HG02938 (cell line): Measurements from ENCODE around the gene USP12.

Source experiments
- ATAC-seq: cut with Tn5 transposase; IDR thresholded peaks from one replicate; pipeline ENCODE4 v1.9.1; 2021; ENCODE audit warnings: mild to moderate bottlenecking, moderate library complexity; ENCODE audit not compliant: unreplicated experiment

The USP12 gene

DNA sequence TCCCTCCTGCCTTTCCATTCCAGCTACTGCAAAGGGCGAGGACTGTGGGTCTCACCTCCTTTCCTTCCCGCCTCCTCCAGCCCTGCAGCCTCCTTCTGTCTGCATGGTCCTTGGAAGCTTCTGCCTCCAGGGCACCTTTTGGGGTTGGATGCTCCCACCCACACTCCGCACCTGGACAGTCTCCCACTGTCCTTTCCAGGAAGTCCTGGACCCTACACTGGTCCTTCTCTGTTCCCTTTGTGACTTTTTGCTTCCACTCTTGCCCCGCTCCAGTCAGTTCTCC lies 130.8 kb downstream of the USP12 start:
- no peak for ATAC-seq

DNA sequence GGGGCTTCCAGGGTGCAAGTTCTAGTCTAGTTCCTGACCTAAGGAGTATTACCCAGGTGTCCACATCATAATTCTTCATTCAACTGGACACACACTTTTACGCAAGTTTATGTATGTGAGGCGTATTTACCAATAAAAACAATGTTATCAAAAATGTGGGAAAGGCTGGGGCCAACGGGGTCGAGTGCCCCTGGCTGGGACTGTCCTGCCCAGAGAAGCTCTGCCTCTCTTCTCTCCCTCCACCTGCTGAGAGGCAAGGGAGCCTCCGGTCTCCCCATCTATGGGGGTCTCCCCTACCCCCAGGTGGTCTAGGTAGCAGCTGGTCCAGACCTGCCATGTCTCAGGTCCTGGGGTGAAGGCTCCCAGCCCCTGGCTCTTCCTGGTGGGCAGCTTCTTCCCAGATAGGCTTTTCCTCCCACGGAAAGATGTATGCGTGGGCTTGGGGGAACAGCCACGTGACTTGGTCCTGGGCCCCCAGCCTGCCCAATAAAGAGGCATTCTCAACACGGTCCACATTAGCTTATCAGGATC lies 132.4 kb downstream of the USP12 start:
- no peak for ATAC-seq

- no peak for ATAC-seq
Measured at GRCh38 chr13:27038323-27038722, 133.3 kb downstream of the USP12 start.

- no peak for ATAC-seq
Measured at GRCh38 chr13:27037571-27037970, 134.0 kb downstream of the USP12 start.

GRCh38 chr13:27037171-27037570 lies 134.4 kb downstream of the USP12 start:
- ATAC-seq = no peak

DNA sequence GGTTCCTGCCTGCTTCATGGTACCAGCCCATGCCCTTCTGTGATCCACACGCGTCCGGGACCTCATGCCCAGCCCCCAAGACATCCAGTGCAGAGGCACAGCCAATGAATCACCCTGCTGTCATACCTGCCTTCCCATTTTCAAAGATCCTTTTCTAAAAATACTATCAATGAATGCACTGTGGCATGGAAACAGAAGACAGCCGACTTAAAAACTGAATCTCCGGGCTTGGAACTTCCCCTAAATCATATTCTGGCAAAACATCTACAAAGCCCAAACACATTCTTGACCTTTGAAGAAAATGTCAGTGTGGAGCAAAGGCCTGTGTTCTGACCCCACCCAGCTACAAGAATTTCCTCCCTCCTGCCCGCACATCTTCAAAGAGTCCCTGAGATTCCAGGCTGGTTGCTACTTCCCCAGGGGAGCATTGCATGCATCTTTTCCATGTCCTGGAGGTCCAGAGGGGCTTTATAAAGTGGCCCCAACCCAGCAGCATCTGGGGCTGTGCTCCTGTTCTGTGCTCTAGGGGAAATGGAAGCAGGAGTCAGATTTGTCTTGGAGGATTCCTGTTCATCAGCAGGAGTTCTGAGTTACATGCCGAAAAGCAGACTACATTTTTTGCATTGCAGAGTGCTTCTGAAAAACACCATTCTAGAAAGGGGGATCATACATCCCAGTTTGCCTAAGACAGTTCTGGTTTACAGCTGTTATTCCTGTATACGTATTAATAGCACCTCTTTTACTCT lies 135.2 kb downstream of the USP12 start:
- ATAC-seq = no peak

GRCh38 chr13:27035892-27036235 lies 135.7 kb downstream of the USP12 start:
- no peak for ATAC-seq

- ATAC-seq = no peak
Measured at GRCh38 chr13:27034678-27035111, 136.9 kb downstream of the USP12 start.

- no peak for ATAC-seq
Measured at GRCh38 chr13:27028683-27029480, 142.7 kb downstream of the USP12 start.

DNA sequence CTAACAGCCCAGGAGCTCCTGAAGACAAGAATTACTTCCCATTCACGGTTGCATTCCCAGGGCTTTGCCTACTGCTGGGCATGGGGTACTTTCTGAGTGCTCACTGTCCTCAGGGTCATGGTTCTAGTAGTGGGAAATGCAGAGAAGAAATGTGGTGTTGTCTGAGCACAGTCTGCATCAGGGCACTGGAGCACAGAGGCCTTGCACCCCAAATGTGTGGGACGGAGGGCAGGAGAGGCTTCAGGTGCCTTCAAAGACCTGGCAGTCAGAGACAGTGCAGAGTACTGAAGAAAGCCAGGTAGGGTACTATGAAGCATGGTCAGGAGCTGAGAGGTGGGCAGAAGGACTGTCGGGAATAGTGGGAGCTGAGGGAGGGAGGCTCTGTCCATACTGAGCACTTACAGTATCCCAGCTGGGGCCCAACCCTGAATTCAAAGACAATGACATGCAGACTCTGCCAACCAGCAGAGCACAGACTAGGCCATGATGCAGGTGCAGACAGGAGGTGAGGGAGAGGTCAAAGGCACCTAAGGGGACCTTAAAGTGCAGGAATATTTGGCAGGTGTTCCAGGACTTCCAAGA lies 144.4 kb downstream of the USP12 start:
- no peak for ATAC-seq

DNA sequence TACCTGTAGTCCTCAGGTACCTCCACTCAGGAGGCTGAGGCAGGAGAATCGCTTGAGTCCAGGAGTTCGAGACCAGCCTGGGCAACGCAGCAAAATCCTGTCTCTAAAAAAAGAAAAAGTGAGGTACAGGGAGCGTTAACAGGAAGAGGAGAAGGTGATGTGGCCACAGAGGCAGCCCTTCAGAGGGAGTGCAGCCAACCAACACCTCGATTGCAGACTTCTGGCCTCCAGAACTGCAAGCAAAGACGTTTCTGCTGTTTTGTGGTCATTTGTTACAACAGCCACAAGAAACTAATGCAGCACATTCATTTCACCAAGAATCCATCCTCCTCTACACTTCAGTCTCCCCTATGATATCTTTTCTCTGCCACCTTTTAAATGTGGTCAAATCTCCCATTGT lies 145.2 kb downstream of the USP12 start:
- ATAC-seq = no peak

- ATAC-seq = no peak
Measured at GRCh38 chr13:27024776-27025492, 146.7 kb downstream of the USP12 start.

DNA sequence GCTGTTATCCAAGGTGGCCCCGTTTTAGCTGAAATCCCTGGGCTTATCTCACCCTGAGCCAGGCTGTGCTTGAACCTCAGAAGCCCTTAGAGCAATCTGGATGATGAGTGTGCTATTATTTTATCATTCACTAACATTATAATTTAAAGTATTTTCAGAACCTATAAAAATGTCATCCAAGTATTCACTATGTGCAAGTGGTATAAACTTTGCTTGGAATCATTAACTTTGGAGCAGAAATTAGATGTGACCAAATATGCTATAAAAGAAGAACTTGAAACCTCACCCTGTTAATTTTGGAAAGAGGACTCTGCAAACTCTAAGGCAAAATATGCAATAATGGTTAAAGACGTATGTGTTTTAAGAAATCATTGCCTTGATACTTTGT lies 147.5 kb downstream of the USP12 start:
- no peak for ATAC-seq

DNA sequence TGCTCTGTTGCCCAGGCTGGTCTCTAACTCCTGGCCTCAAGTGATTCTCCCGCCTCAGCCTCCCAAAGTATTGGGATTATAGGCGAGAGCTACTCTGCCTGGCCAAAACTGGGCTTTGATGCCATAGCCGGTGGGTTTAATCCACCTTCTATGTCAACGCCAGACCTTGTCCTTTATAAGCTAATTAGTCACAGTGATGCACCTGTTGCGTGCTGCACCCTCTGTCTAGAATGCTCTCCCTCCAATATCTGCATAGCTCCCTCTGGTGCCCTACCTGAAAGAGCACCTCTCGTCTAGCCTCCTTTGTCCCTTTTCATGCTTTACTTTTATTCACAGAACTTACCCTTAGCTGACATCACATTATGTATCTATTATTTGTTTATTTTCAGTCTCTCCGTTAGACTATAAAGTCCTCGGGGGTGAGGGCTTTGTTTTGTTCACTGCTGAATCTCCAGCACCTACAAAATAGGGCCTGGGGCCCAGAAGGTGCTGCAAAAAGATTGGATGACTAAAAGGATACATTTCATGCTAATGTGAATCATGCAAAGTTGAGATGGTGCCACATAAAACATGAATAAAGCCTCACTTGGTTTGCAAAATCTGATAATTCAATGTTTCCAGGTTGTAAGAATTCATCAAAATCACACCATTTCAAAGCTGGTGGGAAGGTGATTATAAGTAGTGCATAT lies 148.1 kb downstream of the USP12 start:
- no peak for ATAC-seq

GRCh38 chr13:27022571-27023311 lies 148.9 kb downstream of the USP12 start:
- no peak for ATAC-seq

DNA sequence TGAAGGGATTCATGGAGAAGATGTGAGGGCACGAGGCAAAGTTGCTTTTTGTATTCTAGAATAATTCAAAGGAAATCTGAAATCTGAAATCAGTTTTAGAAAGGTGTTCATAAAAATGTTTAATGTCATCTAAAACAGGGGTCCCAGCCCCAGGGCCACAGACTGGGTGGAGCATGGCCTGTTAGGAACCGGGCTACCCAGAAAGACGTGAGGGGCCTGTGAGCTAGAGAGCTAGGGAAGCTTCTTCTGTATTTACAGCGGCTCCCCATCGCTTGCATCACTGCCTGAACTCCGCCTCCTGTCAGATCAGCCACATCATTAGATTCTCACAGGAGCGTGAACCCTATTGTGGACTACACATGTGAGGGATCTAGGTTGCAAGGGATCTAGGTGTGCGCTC lies 151.2 kb downstream of the USP12 start:
- ATAC-seq = no peak

- no peak for ATAC-seq
Measured at GRCh38 chr13:27018882-27019281, 152.7 kb downstream of the USP12 start.

- no peak for ATAC-seq
Measured at GRCh38 chr13:27018344-27018861, 153.2 kb downstream of the USP12 start.

DNA sequence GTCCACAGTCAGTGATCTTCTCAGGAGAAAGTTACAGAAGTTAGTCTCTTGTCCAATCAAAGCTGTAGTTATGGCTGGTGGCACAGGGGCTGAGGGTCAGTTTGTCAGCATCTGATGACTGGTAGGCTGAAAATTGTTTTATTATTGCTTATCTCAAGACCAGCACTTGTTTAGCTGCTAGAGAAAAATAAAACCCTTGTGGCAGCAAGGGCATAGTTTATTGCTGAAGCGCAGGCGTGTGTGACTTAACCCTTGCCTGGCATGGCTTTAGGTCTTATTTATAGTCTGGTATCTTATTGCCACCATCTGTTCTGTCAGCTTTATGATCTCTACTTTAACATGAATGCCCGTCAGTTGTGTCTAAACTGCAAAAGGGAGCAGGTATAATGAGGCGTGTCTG lies 154.7 kb downstream of the USP12 start:
- no peak for ATAC-seq
